GM18508 (cell line): ENCODE results near the gene MOV10.
A peak's percentile ranks its signal among the peaks of the same experiment; 100 is the strongest.
"Not testable (repeated sequence)": the region's sequence is repeated elsewhere in the genome, so short reads cannot be mapped to it uniquely, and the experiment has no call there.

Source experiments
- ATAC-seq: cut with Tn5 transposase; IDR thresholded peaks from one replicate; pipeline ENCODE4 v1.9.1; 2021; ENCODE audit warnings: moderate number of reproducible peaks; ENCODE audit not compliant: insufficient read depth, unreplicated experiment

The MOV10 gene

GRCh38 chr1:112711670-112712069 is 37.2 kb downstream of the MOV10 start:
- no peak for ATAC-seq

GRCh38 chr1:112712191-112712590 is 37.7 kb downstream of the MOV10 start:
- no peak for ATAC-seq

GRCh38 chr1:112712701-112713128 is 38.3 kb downstream of the MOV10 start:
- ATAC-seq: no peak

GRCh38 chr1:112713466-112714312 is 39.2 kb downstream of the MOV10 start:
- ATAC-seq: no peak

- no peak for ATAC-seq
These were observed 40.1 kb downstream of the MOV10 start for GRCh38 chr1:112714313-112715263.

- peak; percentile 48 for ATAC-seq
These were observed 41.0 kb downstream of the MOV10 start, which contains the start of gene PPM1J for GRCh38 chr1:112715264-112716053. PPM1J (minus strand) TSS chr1:112715332; CDS start chr1:112715301, 31 bp downstream.

- no peak for ATAC-seq
These were observed 41.8 kb downstream of the MOV10 start for GRCh38 chr1:112716133-112716720.

- ATAC-seq: no peak
These were observed 42.9 kb downstream of the MOV10 start for GRCh38 chr1:112717263-112717873.

- no peak for ATAC-seq
These were observed 44.4 kb downstream of the MOV10 start for GRCh38 chr1:112718691-112719418.

- ATAC-seq: no peak
These were observed 45.2 kb downstream of the MOV10 start for GRCh38 chr1:112719706-112720105.

- ATAC-seq: no peak
These were observed 46.3 kb downstream of the MOV10 start for GRCh38 chr1:112720800-112721199.

GRCh38 chr1:112721294-112721693 is 46.8 kb downstream of the MOV10 start:
- not testable (repeated sequence) for ATAC-seq

GRCh38 chr1:112721966-112722524 is 47.6 kb downstream of the MOV10 start:
- ATAC-seq: no peak

- no peak for ATAC-seq
These were observed 48.4 kb downstream of the MOV10 start for GRCh38 chr1:112722601-112723510.

- ATAC-seq: no peak
These were observed 49.0 kb downstream of the MOV10 start for GRCh38 chr1:112723511-112723839.

GRCh38 chr1:112724240-112724639 is 49.8 kb downstream of the MOV10 start:
- not testable (repeated sequence) for ATAC-seq

- no peak for ATAC-seq
These were observed 53.3 kb downstream of the MOV10 start for GRCh38 chr1:112727716-112728115.
